ENCODE measurements around the gene ITK.

DNA sequence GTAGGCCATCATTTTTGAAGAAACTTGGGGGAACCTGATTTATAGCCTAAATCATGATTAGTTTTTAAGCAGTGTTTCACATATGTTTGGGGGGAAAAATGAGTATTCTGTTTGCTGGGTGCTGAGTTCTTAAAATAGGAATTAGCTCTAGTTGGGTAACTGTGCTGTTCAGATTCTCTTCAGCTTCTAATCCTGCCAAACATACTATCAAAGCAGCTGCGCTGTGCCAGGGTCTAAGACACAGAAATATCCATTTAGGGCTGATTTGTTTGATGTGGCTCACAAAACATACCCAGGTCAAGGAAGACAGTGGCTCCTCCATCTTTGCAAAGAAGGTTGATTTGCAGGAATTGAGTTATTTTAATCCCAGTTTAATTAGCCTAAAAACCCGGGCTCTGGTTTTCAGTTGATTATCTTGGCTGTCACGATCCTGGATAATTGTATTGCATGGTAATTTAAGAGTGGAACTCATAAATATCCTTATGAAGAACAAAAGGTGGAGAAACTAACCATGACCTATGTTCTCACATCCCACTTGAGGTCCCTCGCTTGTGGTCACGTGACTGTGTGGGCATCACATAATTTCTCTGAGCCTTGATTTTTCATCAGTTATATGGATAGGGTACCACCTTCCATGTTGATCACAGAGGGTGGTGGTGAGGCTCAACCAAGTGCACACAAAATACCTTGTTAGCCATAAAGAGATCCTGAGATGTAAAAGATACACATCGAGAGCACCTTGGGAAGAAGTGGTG, 104.0 kb downstream of the ITK start:
- TF ChIP-seq, protein P1, sequence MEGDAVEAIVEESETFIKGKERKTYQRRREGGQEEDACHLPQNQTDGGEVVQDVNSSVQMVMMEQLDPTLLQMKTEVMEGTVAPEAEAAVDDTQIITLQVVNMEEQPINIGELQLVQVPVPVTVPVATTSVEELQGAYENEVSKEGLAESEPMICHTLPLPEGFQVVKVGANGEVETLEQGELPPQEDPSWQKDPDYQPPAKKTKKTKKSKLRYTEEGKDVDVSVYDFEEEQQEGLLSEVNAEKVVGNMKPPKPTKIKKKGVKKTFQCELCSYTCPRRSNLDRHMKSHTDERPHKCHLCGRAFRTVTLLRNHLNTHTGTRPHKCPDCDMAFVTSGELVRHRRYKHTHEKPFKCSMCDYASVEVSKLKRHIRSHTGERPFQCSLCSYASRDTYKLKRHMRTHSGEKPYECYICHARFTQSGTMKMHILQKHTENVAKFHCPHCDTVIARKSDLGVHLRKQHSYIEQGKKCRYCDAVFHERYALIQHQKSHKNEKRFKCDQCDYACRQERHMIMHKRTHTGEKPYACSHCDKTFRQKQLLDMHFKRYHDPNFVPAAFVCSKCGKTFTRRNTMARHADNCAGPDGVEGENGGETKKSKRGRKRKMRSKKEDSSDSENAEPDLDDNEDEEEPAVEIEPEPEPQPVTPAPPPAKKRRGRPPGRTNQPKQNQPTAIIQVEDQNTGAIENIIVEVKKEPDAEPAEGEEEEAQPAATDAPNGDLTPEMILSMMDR (optimal IDR thresholded peaks at IDR 0.05 in 1 of 3, IDR thresholded peaks at IDR 0.05 in 1 of 3, conservative IDR thresholded peaks at IDR 0.05 in 1 of 3; ENCODE audit: extremely low read depth in 1 of 3, insufficient read depth in 2 of 3, low read length in 3 of 3): no peak
- no peak for TF ChIP-seq EZH2 (IDR thresholded peaks at IDR 0.05; ENCODE audit: low read length)
